D341Med (cell line): Measurements from ENCODE around the gene SMOC2.

Source experiments
- DNase-seq: peaks from one replicate; pipeline ENCODE4 v3.0.0; 2012; ENCODE audit warnings: low spot score

SMOC2 gene

GRCh38 chr6:168415098-168415992 is 25.6 kb upstream of the SMOC2 start:
- no peak for DNase-seq

GRCh38 chr6:168415993-168416530 is 24.9 kb upstream of the SMOC2 start:
- DNase-seq, result no peak

GRCh38 chr6:168416531-168416930 is 24.5 kb upstream of the SMOC2 start:
- no peak for DNase-seq

- no peak for DNase-seq
These were observed 23.8 kb upstream of the SMOC2 start for GRCh38 chr6:168417191-168417590.

- no peak for DNase-seq
These were observed 23.1 kb upstream of the SMOC2 start for GRCh38 chr6:168417679-168418557.

- DNase-seq, result no peak
These were observed 22.3 kb upstream of the SMOC2 start for GRCh38 chr6:168418711-168419121.

- no peak for DNase-seq
These were observed 21.4 kb upstream of the SMOC2 start for GRCh38 chr6:168419569-168419968.

GRCh38 chr6:168420084-168420483 is 20.9 kb upstream of the SMOC2 start:
- DNase-seq, result no peak

GRCh38 chr6:168420706-168421105 is 20.3 kb upstream of the SMOC2 start:
- DNase-seq, result no peak

GRCh38 chr6:168427184-168427583 is 13.8 kb upstream of the SMOC2 start:
- DNase-seq, result no peak

GRCh38 chr6:168428052-168428826 is 12.7 kb upstream of the SMOC2 start:
- no peak for DNase-seq

GRCh38 chr6:168428863-168429262 is 12.1 kb upstream of the SMOC2 start:
- DNase-seq, result no peak

- no peak for DNase-seq
These were observed 8.8 kb upstream of the SMOC2 start for GRCh38 chr6:168432196-168432595.

- DNase-seq, result no peak
These were observed 7.1 kb upstream of the SMOC2 start for GRCh38 chr6:168433898-168434297.

- no peak for DNase-seq
These were observed 6.5 kb upstream of the SMOC2 start for GRCh38 chr6:168434505-168434904.

- DNase-seq, result no peak
These were observed 3.2 kb upstream of the SMOC2 start for GRCh38 chr6:168437751-168438150.

GRCh38 chr6:168438783-168439520 is 2.0 kb upstream of the SMOC2 start:
- no peak for DNase-seq

GRCh38 chr6:168439794-168440450 is 1.1 kb upstream of the SMOC2 start:
- no peak for DNase-seq

- DNase-seq, result no peak
These were observed 729 bp downstream of the SMOC2 start for GRCh38 chr6:168441434-168442391.
